SK-N-SH treated with all-trans-retinoic acid at 6 μM for 48 hours (cell line): Measurements from ENCODE around the gene STT3B.

ENCODE experiments used
- ATAC-seq: fragments of 200-7000 bp; cut with Tn5 transposase; 3 replicates; pipeline ENCODE4 v1.9.1; 2020; ENCODE audit warnings: mild to moderate bottlenecking, moderate library complexity
- ARNTL ChIP-seq: fragments of 450-650 bp; formaldehyde crosslinking; IDR thresholded peaks from 2 replicates; pipeline ENCODE4 v1.5.0; 2020; ENCODE audit warnings: low read depth, mild to moderate bottlenecking, moderate library complexity, borderline replicate concordance
- BACH2 ChIP-seq: fragments of 250-450 bp; sonication (Bioruptor Pico); IDR thresholded peaks from 2 replicates; pipeline ENCODE4 v1.9.0; 2021; ENCODE audit warnings: mild to moderate bottlenecking, borderline replicate concordance
- CREB5 ChIP-seq: fragments of 250-450 bp; sonication (Bioruptor Pico); IDR thresholded peaks from 2 replicates; pipeline ENCODE4 v1.5.1; 2020; ENCODE audit warnings: low read depth, mild to moderate bottlenecking, moderate library complexity
- CSDC2 ChIP-seq: fragments of 250-450 bp; sonication (Bioruptor Pico); IDR thresholded peaks from 2 replicates; pipeline ENCODE4 v1.5.0; 2020; ENCODE audit warnings: mild to moderate bottlenecking, moderate library complexity
- CSRNP3 ChIP-seq: fragments of 250-450 bp; sonication (Bioruptor Pico); IDR thresholded peaks from 2 replicates; pipeline ENCODE4 v1.5.1; 2021; ENCODE audit warnings: mild to moderate bottlenecking, moderate library complexity
- ESRRG ChIP-seq: fragments of 250-450 bp; sonication (Bioruptor Pico); IDR thresholded peaks from 2 replicates; pipeline ENCODE4 v1.6.1; 2021; ENCODE audit warnings: mild to moderate bottlenecking
- GLIS3 ChIP-seq: fragments of 250-450 bp; sonication (Bioruptor Pico); IDR thresholded peaks from 2 replicates; pipeline ENCODE4 v1.5.0; 2020; ENCODE audit warnings: mild to moderate bottlenecking, moderate library complexity
- ISL1 ChIP-seq: fragments of 250-450 bp; sonication (Bioruptor Pico); IDR thresholded peaks from 2 replicates; pipeline ENCODE4 v2.1.2; 2022; ENCODE audit warnings: mild to moderate bottlenecking, moderate library complexity
- OSR1 ChIP-seq: fragments of 250-450 bp; sonication (Bioruptor Pico); IDR thresholded peaks from 2 replicates; pipeline ENCODE4 v1.8.0; 2022; ENCODE audit warnings: moderate library complexity, mild to moderate bottlenecking, inconsistent platforms
- PATZ1 ChIP-seq: fragments of 250-450 bp; sonication (Bioruptor Pico); IDR thresholded peaks from 2 replicates; pipeline ENCODE4 v1.8.0; 2020; ENCODE audit warnings: mild to moderate bottlenecking, moderate library complexity, borderline replicate concordance
- POU6F1 ChIP-seq: fragments of 250-450 bp; sonication (Bioruptor Pico); IDR thresholded peaks from 2 replicates; pipeline ENCODE4 v1.8.0; 2021; ENCODE audit warnings: low read depth, mild to moderate bottlenecking, moderate library complexity, borderline replicate concordance
- PPARA ChIP-seq: fragments of 250-450 bp; sonication (Bioruptor Pico); IDR thresholded peaks from 2 replicates; pipeline ENCODE4 v1.5.0; 2020; ENCODE audit warnings: mild to moderate bottlenecking, borderline replicate concordance
- RARB ChIP-seq: fragments of 250-450 bp; sonication (Bioruptor Pico); IDR thresholded peaks from 2 replicates; pipeline ENCODE4 v1.8.0; 2021; ENCODE audit warnings: mild to moderate bottlenecking, moderate library complexity
- SNAI2 ChIP-seq: fragments of 250-450 bp; sonication (Bioruptor Pico); IDR thresholded peaks from 2 replicates; pipeline ENCODE4 v1.5.0; 2020; ENCODE audit warnings: mild to moderate bottlenecking, moderate library complexity
- TCF4 ChIP-seq: fragments of 250-450 bp; sonication (Bioruptor Pico); IDR thresholded peaks from 2 replicates; pipeline ENCODE4 v1.8.0; 2021; ENCODE audit warnings: mild to moderate bottlenecking, moderate library complexity, borderline replicate concordance
- TOX ChIP-seq: fragments of 250-450 bp; sonication (Bioruptor Pico); IDR thresholded peaks from 2 replicates; pipeline ENCODE4 v1.8.0; 2021; ENCODE audit warnings: mild to moderate bottlenecking, moderate library complexity, borderline replicate concordance
- TSHZ2 ChIP-seq: fragments of 250-450 bp; sonication (Bioruptor Pico); IDR thresholded peaks from 2 replicates; pipeline ENCODE4 v1.5.0; 2020; ENCODE audit warnings: mild to moderate bottlenecking, moderate library complexity
- ZC3H10 ChIP-seq: fragments of 250-450 bp; sonication (Bioruptor Pico); IDR thresholded peaks from 2 replicates; pipeline ENCODE4 v1.5.1; 2021; ENCODE audit warnings: mild to moderate bottlenecking, moderate library complexity
- ZFP3 ChIP-seq: fragments of 250-450 bp; sonication (Bioruptor Pico); IDR thresholded peaks from 2 replicates; pipeline ENCODE4 v1.5.0; 2020; ENCODE audit warnings: mild to moderate bottlenecking, moderate library complexity
- ZFP30 ChIP-seq: fragments of 450-650 bp; formaldehyde crosslinking; IDR thresholded peaks from 2 replicates; pipeline ENCODE4 v1.5.0; 2022; ENCODE audit warnings: mild to moderate bottlenecking, moderate library complexity
- ZNF565 ChIP-seq: fragments of 450-650 bp; formaldehyde crosslinking; conservative IDR thresholded peaks from 2 replicates; pipeline ENCODE4 v1.5.0; 2020; ENCODE audit warnings: low read depth, mild to moderate bottlenecking, moderate library complexity
- ZNF70 ChIP-seq: fragments of 450-650 bp; formaldehyde crosslinking; IDR thresholded peaks from 2 replicates; pipeline ENCODE4 v1.5.0; 2020; ENCODE audit warnings: mild to moderate bottlenecking, moderate library complexity

STT3B gene

GRCh38 chr3:31654998-31655397 lies 122.3 kb downstream of the STT3B start:
- ATAC-seq: no peak
- no peak for TF ChIP-seq ZNF565 (CRISPR knock-in tag)
- no peak for TF ChIP-seq TOX
- TF ChIP-seq CREB5 (CRISPR knock-in tag): no peak
- no peak for TF ChIP-seq PPARA (CRISPR knock-in tag)
- no peak for TF ChIP-seq ZFP3 (CRISPR knock-in tag)
- TF ChIP-seq ZFP30 (CRISPR knock-in tag): no peak
- no peak for TF ChIP-seq BACH2 (CRISPR knock-in tag)
- no peak for TF ChIP-seq OSR1 (CRISPR knock-in tag)
- TF ChIP-seq CSRNP3 (CRISPR knock-in tag): no peak
- no peak for TF ChIP-seq RARB
- no peak for TF ChIP-seq ISL1
- TF ChIP-seq TCF4 (CRISPR knock-in tag): no peak

- TF ChIP-seq TCF4 (CRISPR knock-in tag): no peak
- no peak for TF ChIP-seq ZFP30 (CRISPR knock-in tag)
- no peak for TF ChIP-seq PATZ1
- TF ChIP-seq ISL1: no peak
- no peak for TF ChIP-seq ESRRG (CRISPR knock-in tag)
- TF ChIP-seq ZC3H10 (CRISPR knock-in tag): no peak
- no peak for TF ChIP-seq GLIS3 (CRISPR knock-in tag)
- no peak for TF ChIP-seq BACH2 (CRISPR knock-in tag)
- TF ChIP-seq SNAI2 (CRISPR knock-in tag): no peak
- ATAC-seq: no peak
Measured at GRCh38 chr3:31659246-31659645, 126.5 kb downstream of the STT3B start.

- ATAC-seq: no peak
- TF ChIP-seq ZFP30 (CRISPR knock-in tag) (no peak), CSDC2 (CRISPR knock-in tag) (no peak), TOX (no peak), POU6F1 (CRISPR knock-in tag) (no peak), TSHZ2 (no peak), BACH2 (CRISPR knock-in tag) (no peak), ARNTL (no peak), SNAI2 (CRISPR knock-in tag) (no peak), ZC3H10 (CRISPR knock-in tag) (no peak), RARB (no peak), OSR1 (CRISPR knock-in tag) (no peak), ZNF565 (CRISPR knock-in tag) (no peak), ESRRG (CRISPR knock-in tag) (no peak), CSRNP3 (CRISPR knock-in tag) (no peak), ZFP3 (CRISPR knock-in tag) (no peak), ZNF70 (CRISPR knock-in tag) (no peak), TCF4 (CRISPR knock-in tag) (no peak), PPARA (CRISPR knock-in tag) (no peak), CREB5 (CRISPR knock-in tag) (no peak), GLIS3 (CRISPR knock-in tag) (no peak)
Measured at GRCh38 chr3:31661286-31661685, 128.6 kb downstream of the STT3B start.
